Right ventricle myocardium inferior (tissue), 1 donor: ENCODE results near the gene AREL1. TPM values are rescaled to one million over a fixed set of nuclear protein-coding genes. Genes with fewer than 3 reads are reported as not detected.
A peak's percentile ranks its signal among the peaks of the same experiment; 100 is the strongest.

Experiments used
- ATAC-seq: fragments of 200-7000 bp; cut with Tn5 transposase; one replicate; pipeline ENCODE4 v1.9.1; 2020; ENCODE audit warnings: mild to moderate bottlenecking, moderate library complexity
- DNase-seq: peaks from one replicate; pipeline ENCODE4 v3.0.0; 2021; ENCODE audit errors: missing footprints
- intact Hi-C: fragments of 100-400 bp; cut with DNase I; formaldehyde crosslinking; loops from one replicate; pipeline ENCODE4 v1.11.0; 2022
- total RNA-seq: library from RNA; stranded (reverse); fragmentation: NEBNext Ultra II Directional; extraction: Animal tissue kit (Norgen Biotek cat#: 25700); gene quantifications from one replicate; pipeline ENCODE4 v1.2.1, GENCODE V29; 2021
- donor health status: DM: no; HTN: yes; CAD: no; lungs with severe emphysema.

The AREL1 gene
- total RNA-seq, 1 donor from 2014 or later = 22.7 TPM

DNA sequence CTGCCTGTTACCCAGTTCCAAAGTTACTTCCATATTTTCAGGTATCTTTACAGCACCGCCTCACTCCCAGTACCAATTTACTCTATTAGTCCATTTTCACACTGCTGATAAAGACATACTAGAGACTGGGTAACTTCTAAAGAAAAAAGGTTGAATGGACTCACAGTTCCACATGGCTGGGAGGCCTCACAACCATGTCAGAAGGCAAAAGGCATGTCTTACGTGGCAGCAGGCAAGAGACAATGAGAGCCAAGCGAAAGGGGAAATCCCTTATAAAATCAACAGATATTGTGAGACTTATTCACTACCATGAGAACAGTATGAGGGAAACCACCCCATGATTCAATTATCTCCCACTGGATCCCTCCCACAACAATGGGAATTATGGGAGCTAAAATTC lies 9.8 kb downstream of the AREL1 start:
- DNase-seq = no peak
- no peak for ATAC-seq
- intact Hi-C loops = no loop called here

DNA sequence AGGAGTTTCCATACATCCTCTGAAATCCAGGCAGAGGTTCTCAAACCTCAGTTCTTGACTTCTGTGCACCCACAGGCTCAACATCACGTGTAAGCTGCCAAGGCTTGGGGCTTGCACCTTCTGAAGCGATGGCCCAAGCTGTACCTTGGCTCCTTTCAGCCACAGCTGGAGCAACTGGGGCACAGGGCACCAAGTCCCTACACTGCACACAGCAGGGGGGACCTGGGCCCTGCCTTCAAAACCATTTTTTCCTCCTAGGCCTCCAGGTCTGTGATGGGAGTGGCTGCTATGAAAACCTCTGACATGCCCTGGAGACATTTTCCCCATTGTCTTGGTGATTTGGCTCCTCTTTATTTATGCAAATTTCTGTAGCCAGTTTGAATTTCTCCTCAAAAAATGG lies 10.6 kb downstream of the AREL1 start:
- DNase-seq (no peak), ATAC-seq (no peak)
- intact Hi-C loops = no loop called here

DNA sequence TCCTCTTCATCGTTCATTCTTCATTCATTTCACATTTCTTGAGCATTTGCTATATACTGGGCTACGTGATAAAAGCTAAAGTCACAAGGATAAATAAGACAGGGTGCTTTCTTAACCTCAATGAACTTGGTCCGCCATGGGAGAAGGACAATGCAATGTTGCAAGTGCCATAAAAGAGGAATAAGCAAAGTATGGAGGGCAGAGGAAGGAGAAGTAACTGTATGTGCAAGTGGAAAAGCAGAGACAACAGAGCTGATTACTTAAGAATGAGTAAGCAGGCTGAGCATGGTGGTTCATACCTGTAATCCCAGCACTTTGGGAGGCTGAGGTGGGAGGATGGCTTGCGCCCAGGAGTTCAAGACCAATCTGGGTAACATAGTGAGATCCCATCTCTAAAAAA lies 14.4 kb downstream of the AREL1 start:
- DNase-seq = no peak
- no peak for ATAC-seq
- intact Hi-C loops = no loop called here

DNA sequence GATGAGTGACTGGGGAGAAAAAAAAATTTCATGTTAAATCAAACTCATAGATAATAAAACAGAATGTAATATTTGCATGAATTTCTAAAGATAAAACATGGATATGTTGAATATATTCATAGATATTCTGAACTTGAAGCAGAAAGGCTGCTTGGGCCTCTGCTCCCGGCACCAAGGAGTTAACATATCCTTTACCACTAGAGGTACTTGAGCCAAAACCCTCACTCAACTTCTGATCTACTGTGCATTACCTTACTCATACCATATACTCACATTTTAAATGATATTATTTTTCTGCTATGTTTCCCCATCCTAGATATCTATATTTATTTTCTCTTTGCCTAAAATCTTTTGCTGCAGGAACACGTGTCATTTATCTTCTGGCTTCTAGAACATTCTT lies 14.9 kb downstream of the AREL1 start:
- ATAC-seq (no peak), DNase-seq (no peak)
- intact Hi-C loops = no loop called here

DNA sequence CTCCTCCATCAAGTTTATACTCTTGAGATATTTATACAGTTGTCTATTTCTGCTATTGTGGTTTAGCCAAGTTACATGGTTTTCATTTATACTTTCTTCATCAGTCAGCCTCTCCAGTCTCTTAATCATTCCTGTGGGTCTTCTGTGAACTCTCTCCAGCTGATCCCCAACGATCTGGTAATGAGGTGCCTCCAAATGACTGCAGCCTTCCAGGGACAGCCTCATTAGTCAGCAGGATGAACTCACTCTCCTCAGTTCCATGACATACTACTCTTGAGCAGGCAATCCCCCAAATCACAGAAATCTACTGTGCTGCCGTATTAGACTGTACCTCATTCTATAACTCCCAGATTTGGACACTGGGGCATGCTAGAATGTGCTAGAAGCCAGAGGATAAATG lies 15.3 kb downstream of the AREL1 start:
- intact Hi-C loops = no loop called here
- DNase-seq = no peak
- no peak for ATAC-seq

DNA sequence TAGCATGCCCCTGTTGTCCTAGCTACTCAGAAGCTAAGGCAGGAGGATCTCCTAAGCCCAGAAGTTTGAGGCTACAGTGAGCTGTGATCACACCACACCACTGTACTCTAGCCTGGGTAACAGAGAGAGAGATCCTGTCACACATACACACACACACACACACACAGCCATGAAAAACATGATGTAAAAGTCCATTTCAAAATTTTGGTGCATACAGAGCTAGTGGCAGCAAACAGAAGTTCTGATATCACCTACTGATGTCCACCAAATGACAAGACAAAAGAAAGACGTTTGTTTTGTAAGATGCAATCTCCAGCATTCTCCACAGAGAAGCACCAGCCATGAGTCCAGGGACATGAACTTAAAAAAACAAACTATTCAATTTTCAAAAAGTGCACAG lies 15.9 kb downstream of the AREL1 start:
- DNase-seq = no peak
- intact Hi-C loops = no loop called here
- no peak for ATAC-seq

DNA sequence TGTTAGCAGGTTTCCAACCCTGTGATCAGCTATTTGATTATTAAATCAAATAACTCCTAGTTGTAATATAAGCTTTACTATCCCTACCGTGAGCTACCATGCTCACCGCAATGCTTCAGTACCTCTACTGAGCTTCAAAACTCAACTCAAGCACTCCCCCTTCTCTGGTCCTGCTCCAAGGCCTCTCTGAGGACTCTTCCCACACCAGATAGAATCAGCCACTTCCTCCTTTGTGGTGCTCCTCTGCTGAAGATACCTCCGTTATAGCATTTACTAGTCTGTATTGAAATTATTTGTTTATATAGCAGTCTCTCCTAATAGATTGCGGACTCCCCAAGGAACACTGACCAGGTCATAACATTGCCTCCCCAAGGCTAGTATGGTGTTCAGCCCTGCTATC lies 17.5 kb downstream of the AREL1 start:
- DNase-seq = no peak
- ATAC-seq = no peak
- intact Hi-C loops = no loop called here

DNA sequence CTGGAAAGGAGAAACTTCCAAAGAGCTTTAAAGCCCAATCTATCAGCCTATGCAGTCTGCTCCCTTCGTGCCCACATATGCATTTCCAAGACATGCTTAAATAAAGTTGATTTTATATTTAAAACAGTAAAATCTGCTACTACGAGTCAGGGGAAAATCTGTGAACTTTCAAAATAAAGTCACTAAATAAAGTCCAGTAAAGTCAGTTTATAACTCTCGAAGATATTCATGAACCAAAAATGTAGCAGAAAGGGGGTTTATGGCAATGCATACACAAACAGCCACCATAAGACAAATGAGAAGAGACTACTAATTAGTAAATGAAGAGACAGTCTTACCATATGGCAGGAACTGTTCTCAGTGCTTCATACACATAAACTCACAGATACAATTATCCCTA lies 19.7 kb downstream of the AREL1 start:
- no peak for DNase-seq
- intact Hi-C loops = no loop called here
- ATAC-seq = no peak

DNA sequence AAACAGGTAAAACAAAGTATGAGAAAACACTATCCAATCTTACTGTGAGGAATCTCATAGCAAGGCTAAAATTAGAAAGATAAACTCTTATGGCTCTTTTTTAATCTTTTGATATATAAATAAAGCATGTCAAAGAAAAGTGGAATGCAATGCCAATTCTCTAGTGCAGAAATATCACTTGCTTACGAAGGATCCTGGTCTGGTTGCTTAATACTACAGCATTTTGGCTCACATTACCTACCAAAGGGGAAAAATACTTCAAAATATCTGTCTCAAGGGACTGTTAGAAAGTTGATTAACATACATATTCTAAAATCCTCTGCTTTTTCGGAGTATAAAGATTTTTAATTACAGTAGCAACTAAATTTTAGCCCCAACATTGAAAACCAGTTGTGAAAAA lies 21.4 kb downstream of the AREL1 start:
- DNase-seq (no peak), ATAC-seq (no peak)
- intact Hi-C loops = no loop called here

DNA sequence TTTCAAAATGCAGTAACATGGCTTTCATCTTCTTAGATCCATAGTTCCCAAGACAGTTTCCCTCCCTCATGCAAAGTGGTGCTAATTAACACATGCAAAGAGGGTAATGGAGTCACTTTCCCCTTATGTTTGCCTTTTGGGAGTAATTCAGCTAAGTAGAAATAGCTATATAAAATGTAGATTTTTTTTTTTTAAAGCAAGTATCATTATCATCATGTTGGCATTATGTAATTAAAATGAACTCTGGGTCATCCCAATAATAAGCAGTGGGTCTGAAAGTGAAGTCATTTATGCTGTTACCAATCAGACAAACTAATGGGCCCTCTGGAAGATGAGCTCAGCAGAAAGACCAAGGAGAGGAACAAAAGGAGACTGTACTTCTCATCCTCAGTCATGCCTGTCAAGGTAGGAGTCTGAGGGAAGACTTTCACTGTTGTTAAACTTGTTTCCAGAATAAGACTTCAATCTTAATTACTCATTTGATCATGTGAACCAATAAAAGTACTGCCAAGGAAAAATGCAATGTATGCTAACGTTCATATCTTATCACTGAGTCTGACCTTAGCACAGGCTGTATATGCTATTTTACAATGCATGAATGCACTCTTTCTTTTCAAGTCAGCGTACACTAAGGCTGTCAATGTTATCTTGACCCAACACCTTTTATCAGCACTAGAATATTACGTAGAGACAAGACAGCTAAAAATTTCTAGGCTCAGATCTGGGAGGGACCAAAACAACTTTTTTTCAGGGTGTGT lies 26.8 kb downstream of the AREL1 start:
- ATAC-seq (no peak), DNase-seq (no peak)
- intact Hi-C loops = no loop called here

DNA sequence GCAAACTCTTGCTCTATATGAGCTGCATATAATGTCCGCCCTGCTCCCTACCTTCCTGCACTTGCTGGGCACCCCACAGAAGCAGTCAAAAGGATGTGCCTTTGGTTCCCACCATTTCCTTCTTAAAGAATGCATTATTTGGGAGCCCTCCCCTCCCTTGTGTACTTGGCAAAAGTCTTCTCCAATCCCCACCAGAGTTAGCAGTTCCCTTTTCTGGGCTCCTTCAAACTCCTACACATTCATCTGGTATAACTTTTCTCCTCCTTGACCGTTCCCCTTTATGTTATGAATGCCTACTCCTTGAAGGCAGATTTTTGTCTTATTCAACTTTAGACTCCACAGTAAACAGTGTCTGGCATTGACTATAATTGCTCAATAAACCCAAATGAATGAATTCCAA lies 27.8 kb downstream of the AREL1 start:
- ATAC-seq (no peak), DNase-seq (no peak)
- intact Hi-C loops = no loop called here

DNA sequence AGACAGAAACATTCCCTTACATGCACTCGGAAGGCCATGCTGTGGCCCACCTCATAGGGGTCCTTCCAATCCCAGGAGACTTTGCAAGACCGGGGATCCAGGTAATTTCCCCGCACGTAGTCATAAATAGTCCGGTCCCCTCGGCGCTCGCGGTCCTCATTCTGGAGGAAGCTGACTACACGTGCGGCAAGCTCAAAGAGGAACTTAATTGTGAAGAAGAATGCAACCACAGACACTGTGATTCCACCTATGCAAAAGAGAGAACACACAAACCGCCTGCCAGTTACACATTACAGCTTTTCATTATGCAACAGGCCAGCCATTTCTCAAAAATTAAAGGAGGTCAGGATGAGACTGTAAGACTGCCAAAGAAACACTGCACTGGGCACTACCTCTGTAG lies 28.4 kb downstream of the AREL1 start:
- intact Hi-C loops = no loop called here
- DNase-seq (peak; percentile 84), ATAC-seq (no peak)

DNA sequence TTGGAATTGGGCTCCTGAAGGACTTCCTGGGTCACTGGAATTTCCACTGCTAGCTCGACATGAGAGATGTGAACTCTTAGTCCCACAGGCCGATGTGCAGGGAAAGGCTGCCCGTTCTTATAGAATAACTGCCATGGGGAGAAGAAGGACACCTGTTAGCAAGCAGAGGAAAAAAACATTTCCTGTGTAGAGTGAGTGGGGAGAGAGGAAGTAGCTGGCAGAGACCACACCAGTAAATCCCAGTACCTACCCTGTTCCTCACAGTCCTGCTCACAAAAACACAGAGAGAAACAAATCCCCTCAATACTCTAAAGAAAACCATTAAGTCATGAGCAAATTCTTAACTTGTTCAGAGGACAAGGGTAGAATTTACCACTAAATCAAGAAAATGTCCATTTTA lies 29.5 kb downstream of the AREL1 start:
- intact Hi-C loops = no loop called here

DNA sequence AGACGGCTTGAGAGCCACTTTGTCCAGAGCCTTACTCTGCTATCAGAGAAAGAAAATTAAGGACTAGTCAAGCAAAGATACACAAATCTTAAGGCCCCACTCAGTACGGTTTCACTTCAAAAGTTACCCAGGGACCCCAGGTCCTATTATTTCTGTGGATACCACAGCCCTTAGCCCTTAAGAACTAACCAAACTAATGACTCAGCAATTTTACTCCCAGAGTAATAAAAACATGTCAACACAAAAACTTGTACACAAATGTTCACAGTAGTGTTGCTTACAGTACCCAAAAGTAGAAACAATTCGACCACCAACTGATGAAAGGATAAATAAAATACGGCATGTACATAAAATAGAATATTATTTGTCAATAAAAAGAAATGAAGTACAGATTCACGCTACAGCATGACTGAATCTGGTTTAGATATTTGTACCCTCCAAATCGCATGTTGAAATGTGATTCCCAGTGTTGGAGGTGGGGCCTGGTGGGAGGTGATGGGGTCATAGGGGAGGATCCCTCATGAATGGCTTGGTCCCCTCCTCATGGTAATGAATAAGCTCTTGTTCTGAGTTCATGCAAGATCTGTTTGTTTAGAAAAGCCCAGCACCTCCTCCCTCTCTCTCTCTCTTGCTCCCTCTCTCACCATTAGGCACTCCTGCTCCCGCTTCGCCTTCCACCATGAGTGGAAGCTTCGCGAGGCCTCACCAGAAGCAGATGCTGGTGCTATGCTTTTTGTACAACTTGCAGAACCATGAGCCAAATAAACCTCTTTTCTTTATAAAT lies 30.5 kb downstream of the AREL1 start:
- intact Hi-C loops = no loop called here
- ATAC-seq (no peak), DNase-seq (no peak)

More for the DNA sequence above, 29.5 kb downstream of the AREL1 start:
- no peak for ATAC-seq
- no peak for DNase-seq

DNA sequence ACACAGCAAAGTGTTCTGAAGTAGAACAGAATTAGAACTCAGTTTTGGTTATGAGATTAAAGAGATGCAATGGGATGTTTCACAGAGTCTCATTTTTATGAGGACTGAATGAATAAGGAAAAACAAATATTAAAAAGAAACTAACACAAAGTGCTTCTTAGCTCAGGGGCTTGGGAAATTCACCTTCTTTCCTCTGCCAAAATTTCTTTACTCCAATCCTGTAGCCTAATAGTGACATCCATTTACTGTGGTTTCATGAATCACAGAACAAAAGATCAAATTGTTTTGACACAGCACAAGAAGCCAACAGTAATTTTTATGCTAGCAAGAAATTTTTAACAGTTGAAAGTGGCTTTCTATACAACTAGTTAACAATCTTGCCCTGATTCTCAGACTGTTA lies 37.7 kb downstream of the AREL1 start:
- ATAC-seq = no peak
- intact Hi-C loops = no loop called here
- DNase-seq = no peak

DNA sequence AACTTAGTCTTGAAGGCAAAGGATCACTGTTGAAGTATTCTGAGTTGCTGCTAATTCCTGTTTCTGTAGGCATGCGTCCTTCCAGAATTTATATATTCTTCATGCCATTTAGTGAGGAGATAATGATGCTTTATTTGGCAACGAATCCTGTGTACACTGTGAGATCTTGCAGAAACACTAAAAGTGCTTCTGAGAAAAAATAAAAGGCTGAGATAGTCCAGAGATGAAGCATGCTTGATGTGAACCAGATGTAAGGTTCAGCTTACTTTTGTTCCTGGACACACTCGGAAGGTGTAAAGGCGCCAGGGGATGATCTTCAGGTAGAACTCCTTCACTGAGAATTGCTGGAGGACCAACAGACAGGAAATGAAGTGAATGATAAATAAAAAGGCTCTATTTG lies 39.1 kb downstream of the AREL1 start:
- intact Hi-C loops = no loop called here
- ATAC-seq (no peak), DNase-seq (no peak)

DNA sequence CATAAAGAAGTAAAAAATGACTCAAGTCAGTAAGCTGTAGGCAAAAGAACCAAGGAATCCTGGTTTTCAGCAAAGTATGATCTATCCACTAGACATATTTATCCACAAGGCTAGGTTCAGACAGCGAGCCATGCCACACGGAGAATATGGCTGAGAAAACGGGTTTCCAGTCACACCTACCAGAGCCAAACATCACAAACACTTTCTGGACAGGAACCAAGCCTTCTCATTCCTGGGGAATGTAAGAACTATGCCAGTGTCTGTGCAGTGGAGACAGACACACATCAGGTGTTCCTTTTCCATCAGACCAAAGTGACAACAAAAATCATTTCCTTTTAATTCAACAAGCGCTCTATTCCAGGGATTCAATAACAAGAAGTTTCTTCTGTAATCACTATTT lies 41.1 kb downstream of the AREL1 start:
- DNase-seq (no peak), ATAC-seq (no peak)
- intact Hi-C loops = no loop called here

DNA sequence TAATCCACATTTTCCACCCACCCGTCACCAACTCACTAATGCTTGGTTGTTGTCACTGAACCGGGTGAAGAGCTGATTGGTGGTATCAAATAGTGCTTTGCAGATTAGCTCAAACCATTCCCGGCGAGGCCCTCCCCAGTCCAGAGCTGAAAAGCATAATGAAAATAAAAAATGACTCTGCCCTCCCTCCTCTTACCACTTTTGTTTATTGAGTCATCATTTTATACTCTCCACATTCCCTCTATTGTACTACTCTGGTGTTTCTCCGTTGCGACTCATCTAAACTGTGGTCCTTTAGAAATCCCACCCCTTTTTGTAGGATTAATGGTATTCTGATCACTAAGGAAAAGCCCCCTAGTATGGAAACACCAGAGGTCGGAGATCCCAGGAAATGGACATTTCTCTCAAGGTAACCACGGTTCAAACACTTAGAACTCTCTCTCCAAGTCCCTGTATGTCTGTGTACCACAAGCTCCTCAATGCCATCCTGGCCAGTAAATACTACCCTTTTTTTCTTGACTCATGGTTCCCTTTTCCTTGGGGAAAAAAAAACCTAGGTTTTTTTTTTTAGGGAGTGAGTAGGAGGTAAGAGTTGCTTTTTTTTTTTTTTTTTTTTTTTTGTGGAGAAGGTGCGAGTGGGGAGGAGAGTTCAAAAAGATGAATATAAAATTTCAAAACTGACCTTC lies 42.0 kb downstream of the AREL1 start:
- ATAC-seq (no peak), DNase-seq (no peak)
- intact Hi-C loops = no loop called here

DNA sequence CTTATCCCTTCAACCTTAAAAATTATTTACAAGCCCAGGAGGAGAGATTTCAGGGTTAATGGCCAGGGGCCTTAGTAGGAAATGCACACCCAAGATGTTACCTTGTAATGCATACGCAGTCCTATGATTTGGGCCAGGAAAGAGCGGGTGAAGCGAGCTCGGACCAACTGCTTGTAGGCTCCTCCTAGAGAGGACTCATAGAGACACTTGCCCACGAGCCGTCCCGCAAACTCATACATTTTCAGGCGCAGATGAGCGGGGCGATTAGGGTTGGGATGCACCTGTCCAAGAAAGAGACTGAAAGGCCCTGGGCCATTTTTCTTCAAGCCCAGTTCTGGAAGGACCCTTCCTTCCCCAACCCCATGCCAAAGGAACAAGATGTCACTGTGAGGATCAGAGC lies 43.0 kb downstream of the AREL1 start:
- intact Hi-C loops = no loop called here
- ATAC-seq (no peak), DNase-seq (no peak)

DNA sequence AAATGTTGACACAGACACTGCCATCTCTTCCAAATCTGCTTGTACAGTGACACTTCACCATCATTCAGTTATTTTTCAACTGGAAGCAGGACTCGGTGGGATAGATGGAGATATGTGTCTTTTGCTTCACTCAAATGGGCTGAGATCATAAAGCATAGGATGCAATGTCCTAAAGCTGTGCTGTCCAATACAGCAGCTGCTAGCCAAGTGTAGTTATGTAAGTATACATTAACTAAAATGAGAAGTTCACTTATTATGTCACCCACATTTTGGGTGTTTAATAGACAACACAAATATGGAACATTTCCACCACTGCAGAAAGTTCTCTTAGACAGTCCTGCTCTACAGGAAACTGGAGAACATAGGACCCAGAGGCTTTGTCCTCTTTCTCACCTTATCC lies 43.6 kb downstream of the AREL1 start:
- DNase-seq = no peak
- no peak for ATAC-seq
- intact Hi-C loops = no loop called here
